Measurements from ENCODE around the gene PEX14.

The PEX14 gene

DNA sequence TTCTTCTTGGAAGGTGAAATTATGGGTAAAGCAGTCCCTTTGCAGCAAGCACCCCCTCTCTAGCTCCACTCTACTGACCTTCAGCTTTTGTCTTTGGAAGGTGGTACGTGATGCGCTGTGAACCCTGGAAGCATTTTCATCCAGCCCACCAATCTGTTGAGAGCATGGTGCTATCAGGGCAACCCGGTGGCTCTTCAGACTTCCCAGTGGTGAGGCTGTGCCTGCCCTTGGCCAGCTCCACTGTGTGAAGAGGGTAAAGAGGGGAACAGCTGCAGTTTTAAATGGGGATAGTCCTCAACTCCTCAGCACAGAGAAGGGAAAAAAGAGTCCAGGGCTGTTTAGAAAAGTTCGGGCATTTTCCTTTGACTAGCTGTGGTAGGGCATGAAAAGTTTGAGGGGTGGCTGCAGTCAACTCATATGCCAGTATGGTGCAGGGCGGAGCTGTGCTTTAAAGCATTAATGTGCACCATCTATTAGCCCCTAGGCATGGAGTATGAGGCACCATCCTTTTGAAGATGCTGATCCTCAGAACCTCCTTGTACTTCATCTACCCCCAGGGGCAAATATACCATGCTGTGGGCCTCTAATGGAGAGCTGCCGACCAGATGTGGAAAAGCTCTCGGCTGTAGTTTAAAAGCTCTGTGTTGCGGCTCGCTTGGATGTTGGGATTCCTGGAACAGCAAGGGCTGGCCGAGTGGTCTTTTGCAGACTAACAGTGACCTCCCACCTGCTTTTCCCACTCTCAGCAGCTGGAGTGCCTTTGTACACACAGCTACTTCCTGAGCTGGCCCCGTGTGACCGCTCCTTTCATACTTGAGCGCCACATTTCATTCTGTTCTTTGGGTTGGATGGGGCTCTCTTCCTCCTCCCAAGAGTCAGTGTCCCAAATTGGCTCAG lies 123.0 kb downstream of the PEX14 start:
- no peak for DNase-seq (ENCODE audit: low read depth)

DNA sequence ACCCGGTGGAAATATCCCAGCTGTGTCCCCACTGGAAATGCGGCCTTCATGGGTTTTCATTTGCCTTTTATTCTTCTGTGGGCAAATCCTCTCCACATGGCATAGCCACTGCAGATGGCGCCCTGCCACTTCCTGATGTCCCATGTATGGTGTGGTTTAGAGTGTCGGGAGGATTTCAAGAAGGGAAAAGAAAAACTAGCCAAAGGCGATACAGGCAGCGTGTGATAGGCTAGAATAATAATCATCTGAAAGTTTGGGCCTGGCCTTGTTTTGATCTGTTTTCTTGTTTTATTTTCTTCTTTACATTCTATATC lies 123.6 kb downstream of the PEX14 start:
- DNase-seq (ENCODE audit: low read depth): no peak

DNA sequence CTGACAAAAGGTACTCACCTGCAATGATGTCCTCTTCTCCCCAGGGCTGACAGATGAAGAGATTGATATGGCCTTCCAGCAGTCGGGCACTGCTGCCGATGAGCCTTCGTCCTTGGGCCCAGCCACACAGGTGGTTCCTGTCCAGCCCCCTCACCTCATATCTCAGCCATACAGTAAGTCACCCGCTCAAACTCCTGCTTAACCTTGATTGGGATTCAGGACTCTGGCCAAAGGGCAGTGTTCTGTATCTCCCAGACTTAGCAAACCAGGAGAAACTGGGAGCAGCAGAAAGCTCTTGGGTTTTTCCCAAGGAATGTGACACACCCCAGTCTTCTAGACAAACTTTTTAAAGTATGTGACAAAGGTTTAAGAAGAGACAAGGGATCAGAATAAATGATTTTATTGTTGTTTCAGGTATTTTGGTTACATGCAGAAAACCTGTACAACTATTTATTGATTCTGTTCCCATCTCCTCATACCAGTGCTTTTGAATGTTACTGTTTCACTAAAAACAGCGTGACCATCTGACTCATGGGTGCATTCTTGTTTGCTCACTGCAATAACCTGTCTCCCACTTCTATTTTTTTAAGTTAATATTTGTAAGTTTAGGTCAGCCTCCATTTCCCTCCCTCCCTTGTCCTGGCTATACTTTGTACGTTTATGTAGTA lies 124.6 kb downstream of the PEX14 start:
- peak; percentile 87 for DNase-seq (ENCODE audit: low read depth)

DNA sequence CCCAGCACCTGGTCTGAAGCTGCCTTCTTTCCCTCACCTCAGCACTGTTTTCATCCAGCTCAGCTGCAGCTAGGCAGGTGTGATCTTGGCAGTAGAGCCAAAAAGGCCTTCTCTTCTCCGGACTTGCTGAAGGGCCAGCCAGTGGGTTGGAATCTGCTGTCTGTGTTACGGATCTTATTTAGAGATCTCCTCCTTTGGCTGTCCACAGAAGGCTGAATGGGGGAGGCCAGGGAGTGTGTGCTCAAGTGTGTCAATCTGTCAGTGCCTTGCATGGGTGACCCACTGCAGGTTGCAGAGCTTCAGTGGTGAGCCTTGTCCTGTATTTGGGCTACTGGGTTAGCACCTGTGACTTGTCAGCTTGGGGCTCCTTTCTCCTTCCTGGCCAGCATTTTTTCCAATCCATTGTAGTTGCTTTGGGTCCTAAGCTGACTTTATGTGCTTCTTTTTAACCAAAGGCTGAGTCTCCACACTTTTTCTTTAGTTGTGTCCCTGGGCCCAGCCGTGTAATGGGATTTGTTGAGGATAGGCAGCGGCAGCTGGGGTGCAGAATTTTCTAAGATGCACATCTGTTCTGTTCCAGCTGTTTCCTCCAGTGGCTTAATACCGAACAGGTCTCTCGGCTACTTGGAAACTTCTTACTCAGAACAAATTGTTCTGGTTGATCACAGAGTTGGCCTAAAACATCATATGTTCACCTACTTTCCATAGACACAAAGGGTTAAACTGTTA lies 126.8 kb downstream of the PEX14 start:
- DNase-seq (ENCODE audit: low read depth): no peak

DNA sequence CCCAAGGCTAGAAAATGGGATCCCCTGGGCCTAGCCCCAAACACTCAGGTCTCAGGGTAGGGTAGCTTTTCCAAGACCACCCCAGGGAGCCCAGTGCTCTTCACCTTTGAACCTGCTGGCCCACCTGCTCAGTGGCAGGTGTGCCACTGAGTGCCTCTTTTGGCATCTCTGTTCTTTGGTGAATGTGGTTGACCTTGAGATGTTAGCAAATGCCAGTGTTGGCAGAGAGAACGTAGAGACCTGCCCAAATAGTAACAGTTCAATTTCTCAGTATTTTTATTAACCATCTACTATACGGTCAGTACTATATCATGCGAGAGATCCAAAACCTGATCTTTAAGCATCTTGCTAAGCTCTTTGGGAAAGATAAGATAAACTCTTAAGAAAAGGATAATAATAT lies 128.2 kb downstream of the PEX14 start:
- DNase-seq (ENCODE audit: low read depth): no peak

DNA sequence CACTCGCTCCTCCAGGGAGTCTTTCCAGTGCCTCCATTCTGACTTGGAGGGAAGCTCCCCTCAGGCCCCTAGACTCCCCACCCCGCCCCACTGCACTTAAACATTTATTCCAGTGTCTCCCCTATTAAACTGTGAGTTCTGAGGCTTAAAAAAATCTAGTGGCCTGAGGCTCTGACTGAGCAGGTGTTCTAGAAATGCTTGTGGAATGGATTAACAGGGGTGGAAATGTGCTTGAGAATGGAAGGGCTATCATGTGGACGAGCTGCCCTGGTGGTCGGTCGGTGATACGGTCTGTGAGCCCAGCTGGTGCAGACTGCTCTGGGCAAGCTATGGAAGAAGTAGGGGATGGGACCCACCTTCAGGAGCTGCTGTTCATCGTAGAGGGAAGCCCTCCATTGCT lies 130.2 kb downstream of the PEX14 start:
- no peak for DNase-seq (ENCODE audit: low read depth)

DNA sequence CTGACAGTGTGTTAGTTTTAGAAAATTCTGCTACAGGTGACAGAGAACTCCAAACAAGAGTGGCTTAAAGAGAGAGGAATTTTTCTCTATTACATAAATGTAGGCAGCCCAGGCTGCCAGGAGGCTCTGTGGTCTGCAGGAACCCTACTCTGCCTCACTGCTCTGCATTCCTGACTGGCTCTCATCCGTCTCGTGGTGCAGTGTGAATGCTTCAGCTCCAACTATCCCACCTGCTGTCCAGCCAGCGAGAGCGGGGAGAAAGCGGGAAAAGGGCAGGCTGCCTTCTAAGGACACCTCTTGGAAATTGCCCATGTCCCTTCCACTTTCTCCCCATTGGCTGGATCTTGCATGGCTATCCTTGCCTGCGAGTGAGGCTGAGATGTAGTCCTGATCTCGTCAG lies 131.3 kb downstream of the PEX14 start:
- no peak for DNase-seq (ENCODE audit: low read depth)

DNA sequence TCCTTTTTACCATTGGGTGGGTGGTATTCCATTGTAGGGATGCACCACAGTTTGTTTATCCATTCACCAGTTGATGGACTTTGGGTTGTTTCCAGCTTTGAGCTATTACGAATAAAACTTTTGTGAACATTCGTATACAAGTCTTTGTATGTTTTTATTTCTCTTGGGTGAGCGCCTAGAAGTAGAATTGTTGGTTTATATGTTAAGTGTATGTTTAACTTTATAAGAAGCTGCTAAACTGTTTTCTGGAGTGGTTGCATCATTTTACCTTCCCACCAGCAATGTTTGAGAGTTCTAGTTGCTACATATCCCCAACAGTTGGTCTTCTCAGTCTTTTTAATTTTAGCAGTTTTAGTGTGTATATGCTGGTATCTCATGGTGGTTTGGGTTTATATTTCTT lies 132.5 kb downstream of the PEX14 start:
- DNase-seq (ENCODE audit: low read depth): no peak

DNA sequence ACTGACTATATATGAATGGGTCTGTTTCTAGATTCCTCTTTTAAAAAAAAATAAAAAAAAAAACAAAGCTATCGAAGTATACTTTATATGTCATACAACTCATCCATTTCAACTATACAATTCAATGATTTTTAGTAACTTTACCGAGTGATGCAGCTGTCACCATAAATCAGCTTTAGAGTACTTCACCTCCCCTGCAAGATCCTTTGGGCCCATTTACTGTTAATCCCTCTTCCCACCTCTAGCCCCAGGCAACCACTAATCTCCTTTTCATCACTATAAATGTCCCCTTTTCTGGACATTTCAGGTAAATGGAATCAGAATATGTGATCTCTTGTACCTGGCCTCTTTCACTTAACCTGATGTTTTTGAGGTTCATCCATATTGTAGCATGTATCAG lies 133.9 kb downstream of the PEX14 start:
- no peak for DNase-seq (ENCODE audit: low read depth)

DNA sequence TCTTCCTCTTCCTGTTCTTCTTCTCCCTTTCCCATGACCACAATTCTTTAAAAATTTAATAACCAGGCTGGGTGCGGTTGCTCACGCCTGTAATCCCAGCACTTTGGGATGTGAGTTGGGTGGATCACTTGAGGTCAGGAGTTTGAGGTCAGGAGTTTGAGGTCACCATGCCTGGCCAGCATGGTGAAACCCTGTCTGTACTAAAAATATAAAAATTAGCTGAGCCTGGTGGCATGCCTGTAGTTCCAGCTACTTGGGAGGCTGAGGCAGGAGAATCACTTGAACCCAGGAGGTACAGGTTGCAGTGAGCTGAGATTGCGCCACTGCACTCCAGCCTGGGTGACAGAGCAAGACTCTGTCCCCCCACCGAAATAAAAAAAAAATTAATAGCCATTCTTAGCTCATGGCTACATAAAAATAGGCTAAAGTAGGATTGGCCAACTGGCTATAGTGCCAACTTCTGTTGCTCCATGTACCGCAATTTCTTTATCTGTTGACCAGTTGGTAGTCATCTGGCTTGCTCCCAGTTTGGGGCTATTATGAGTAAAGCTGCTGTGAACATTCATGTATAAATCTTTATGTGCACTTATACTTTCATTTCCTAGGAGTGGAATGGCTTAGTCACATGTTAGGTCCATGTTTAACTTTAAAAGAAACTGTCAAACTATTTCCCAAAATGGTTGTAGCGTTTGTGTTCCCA lies 136.3 kb downstream of the PEX14 start:
- no peak for DNase-seq (ENCODE audit: low read depth)

DNA sequence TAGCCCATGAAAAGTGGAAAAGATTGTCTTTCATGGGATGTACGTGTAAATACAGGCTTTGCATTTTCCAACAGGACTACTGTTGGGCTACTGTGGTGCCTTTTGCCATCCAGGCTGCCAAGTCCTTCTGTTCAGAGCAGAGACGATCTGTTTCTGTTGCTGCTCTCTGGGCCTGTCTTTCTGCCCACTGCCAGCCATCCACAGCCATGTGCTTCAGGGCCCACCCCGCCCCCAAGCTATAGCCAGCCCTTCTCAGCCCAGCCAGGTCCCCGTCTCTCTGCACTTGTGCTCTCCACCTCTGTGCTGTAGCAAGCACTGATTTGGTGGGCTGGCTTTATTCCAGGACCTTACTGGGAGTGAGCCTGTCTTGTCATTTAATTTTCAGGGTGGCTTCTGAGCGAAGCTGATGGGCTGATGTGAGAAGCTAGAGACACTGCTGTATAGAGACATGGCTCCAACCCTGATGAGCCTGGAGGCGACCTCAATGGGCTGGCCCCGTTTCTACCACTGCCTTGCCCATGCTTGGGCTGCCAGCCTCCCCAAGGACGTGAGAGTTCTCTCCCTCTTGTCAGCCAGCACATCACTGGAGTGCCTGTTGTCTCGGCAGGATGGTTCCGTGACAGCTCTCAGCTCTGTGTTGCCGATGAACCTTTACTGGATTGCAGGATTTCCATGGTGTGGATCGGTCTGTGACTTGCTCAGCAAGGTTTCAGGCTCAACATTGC lies 137.8 kb downstream of the PEX14 start:
- no peak for DNase-seq (ENCODE audit: low read depth)

DNA sequence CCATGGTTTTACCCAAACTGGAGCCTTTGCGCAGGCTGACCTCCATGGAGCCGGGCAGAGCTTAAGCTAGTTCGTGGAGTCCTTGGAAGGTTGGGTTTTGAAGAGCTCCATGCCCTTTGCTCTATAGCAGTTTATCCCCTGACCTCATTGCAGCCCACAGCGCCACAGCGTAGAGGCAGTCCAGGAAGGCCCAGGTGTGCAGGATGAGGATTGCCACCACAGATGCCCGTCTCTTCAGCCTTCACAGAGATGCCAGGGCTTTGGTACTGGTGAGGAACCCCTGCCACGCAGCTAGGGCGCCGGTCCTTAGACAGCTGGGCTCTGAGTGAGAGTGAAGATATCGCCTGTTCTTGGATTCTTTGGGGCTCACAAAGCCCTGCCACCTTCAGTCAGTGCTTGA lies 138.6 kb downstream of the PEX14 start:
- DNase-seq (ENCODE audit: low read depth): no peak

DNA sequence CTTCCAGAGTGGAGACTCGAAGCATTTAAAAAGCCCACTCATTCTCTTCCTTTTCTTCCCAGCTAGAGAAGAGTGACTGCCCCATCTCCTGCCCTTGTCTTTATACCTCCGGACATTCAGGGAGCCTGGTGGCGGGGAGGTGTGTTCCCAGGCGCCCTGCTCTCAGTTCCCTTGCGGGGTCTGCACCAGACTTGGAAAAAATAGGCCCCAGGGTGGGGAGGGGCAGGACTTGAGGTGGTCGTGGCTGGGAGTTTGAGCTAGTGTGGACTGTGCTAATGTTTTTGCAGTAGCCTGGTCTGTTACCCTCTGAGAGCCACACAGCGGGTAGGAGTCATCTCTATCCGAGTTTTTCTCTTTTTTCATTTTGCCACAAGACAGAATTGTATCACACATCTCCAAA lies 139.1 kb downstream of the PEX14 start:
- no peak for DNase-seq (ENCODE audit: low read depth)

DNA sequence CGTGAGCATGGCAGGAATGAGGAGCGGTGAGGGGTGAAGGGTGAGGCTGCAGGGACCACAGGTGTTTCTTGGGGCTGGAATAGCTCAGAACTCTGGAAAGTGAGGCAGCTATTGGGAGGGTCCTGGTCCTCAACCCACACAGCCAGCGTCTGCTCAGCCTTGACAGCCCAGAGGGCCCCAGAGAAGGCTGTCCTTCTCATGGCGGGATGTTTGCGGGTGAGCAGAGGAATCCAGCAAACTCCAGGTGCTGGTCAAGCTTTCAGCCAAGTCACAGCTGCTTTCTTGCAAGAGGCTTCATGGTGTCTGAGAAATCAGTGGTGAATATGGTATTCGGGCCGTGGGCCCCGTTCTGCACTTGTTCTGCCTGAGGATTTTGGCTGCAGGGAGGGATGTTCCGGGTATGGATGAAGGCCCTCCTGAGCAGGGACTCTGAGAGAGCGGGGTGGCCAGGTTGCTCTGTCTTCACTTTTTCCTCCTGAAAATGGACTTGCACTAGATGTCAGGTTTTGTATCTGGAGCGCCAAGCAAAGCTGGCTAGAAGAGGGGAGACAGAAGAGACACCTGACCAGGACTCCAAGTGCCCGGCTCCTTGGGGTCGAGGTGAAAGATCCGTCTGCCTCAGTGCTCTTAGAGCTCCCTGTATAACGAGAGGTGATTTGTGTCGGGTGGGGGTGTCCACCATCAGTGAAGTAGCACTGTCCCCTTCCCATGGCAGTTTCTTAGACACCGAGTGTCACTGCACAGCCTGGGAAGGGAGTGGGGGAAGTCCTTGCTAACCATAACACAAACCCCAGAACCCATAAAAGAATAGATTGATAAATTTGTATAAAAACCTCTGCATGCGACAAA lies 139.9 kb downstream of the PEX14 start:
- no peak for DNase-seq (ENCODE audit: low read depth)

DNA sequence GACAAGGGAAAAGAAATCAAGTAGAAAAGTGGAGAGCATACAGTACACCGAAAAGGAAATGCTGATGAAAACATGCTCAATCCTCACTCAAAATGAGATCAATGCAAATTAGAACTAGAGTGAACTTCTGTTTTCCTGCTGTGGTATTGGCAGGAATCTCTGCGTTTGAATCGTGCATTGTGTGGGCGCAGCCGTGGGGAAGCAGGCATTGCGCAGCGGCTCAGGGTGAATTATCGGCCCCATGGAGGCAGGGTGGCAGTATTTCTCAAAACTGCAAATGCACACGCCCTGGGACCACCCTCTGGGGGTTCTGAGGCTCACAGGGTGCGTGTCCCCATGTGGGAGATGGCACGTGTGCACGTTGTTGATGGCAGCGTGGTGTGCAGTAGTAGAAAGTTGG lies 140.6 kb downstream of the PEX14 start:
- no peak for DNase-seq (ENCODE audit: low read depth)

DNA sequence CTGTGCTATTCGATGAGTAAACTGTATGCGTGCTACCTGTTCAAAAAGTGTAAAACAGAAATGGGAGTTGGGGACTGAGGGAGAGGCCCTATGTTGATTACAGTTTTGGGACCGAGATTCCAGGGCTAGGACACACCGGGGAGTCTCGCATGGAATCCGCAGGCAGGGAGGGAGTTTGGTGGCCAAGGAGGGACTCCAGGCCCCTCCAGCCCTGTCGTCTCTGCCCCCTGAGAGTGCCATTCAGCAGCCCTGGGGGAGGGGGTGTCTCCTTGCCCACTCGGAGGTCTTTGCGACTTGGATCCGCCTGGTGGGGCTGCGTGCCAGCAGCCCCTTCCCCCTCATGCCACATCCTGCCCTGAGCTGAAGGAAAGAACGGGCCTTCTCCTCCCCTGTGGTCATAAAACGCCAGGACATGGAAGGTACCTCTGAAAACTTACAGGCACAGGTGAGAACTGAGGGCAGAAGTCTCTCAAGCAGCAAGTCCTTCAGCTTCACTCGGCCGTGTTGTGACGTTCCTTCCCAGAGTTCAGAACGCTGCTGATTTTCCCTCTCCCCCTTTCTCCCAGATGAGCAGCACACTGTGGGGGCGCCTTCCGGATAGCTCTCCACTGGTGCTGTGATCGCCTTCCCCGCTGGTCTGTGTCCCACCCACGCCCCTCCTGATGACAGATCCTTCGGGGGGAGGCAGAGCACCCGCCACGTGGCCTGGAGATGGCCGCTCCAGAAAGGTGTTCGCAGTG lies 141.4 kb downstream of the PEX14 start:
- DNase-seq (ENCODE audit: low read depth): no peak

DNA sequence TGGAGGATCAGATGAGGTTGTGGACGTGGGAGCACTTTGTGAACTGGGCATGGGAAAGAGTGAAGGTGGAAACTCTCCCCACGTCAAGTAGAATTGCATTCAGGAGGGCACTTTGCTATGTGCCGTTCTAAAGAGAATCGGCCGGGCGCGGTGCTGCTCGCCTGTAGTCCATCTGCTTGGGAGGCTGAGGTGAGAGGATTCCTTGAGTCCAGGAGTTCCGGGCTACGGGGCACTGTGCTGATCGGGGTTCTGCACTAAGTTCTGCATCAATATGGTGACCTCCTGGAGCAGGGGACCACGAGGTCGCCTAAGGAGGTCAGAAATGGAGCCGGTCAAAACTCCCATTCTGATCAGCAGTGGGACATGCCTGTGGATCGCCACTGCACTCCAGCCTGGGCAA lies 141.9 kb downstream of the PEX14 start:
- no peak for DNase-seq (ENCODE audit: low read depth)

DNA sequence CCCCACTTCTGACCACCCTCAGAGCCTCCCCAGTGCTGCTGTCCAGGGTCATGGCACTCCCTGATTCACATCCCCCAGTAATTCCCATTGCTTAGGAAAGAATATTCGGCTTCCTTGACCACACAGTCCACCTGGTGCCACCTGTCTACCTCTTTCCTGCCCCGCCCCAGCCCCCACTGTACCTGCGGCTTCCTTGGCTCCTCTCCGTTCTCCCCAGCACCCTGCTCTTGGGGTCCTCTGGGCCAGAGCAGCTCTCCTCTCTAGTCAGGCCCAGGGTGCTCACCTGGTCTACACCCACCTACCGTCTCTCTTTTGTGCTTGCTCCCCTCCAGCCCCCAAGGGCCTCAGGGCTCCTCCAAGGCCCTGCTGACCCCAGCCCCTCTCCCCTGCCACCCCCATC lies 142.6 kb downstream of the PEX14 start:
- no peak for DNase-seq (ENCODE audit: low read depth)

DNA sequence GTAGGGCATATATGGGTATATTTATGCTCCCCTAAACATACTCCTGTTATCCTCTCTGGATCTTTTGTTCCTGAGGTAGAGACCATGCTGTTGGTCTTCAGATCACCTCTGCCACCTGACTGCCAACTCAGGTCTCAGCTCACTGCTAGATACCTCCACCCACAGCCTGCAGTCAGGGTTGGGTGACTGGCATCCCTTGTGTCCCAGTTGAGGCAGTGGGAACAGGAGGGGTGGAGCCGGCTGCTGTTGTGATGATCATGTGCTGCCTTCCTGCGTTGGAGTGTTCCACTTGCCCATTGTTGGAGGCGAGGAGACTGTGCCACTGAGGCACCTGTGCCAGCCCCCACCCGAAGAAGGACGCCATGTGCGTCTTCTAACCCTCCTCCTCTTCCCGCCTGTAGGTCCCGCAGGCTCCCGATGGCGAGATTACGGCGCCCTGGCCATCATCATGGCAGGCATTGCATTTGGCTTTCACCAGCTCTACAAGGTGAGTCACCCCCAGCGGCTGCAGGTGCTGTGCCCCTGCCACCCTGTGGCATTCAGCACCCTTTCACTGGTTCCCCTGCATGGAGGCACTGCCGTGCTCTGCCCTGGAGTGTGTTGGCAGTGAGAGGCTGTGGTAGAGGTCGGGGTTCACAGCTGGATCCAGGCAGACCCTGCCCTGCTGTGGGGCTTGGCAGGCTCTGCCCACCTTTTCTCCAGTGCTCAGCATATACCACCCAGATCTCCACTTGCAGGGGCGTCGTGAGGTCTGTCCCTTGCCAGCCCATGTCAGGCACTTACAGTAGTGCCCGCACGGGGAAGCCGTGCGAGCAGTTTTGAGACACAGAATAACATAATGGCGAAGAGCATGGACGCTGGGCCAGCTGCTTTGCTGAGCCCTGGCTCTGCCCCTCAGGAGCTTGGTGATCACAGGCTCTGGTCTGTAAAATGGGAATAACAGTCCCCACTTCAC lies 143.5 kb downstream of the PEX14 start:
- DNase-seq (ENCODE audit: low read depth): no peak
